Stimulated activated naive CD8-positive, alpha-beta T cell treated with anti-CD3 and anti-CD28 coated beads, Interleukin-15, Interleukin-2, amounts not matched to agents 100 U/mL and 50 U/mL, for 24 hours (primary cell): ENCODE measurements around the gene POLR1D.
A peak's percentile ranks its signal among the peaks of the same experiment; 100 is the strongest.
"Not testable (repeated sequence)": the region's sequence is repeated elsewhere in the genome, so short reads cannot be mapped to it uniquely, and the experiment has no call there.

Experiments
- ATAC-seq: fragments of 150-1000 bp; cut with Tn5 transposase; one replicate; pipeline ENCODE4 v1.10.0; 2021
- DNase-seq: peaks from one replicate; pipeline ENCODE4 v3.0.0; 2021

Gene POLR1D

GRCh38 chr13:27617881-27618321 lies 3.8 kb upstream of the POLR1D start:
- DNase-seq, result no peak
- ATAC-seq, result no peak

- no peak for ATAC-seq
Observed at GRCh38 chr13:27619093-27619727, 2.5 kb upstream of the POLR1D start.

DNA sequence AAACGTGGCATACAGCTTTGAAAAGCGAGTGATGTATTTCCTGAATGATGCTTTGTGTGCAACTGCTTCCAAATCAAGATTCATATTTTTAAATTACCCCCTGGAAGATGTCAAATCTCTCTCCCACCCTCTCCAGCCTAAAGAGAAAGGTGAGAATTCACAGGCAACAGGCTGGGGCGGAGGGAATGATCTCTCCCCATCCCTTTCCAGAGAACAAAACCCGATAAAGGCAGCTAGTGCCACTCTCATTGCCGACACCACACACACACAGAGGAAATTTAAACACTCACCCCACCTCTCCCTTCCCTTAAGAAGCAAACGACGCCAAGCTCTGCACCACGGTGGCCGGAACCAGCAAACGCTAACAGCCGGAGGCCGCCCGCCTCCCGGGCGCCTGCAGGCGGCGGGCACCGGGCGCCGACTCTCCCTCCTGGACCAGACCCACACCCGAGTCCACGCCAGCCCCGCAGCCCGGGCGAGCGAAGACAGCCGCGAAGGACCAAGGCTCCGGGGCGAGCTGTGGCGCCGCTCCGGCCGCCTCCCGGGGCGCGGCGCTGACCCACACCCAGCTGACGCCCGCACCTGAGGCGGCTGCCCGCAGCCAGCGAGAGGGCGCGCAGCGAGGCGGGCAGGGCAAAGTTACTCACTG lies 1.8 kb upstream of the POLR1D start:
- ATAC-seq (peak; percentile 22), DNase-seq (peak; percentile 49)

More at GRCh38 chr13:27619093-27619727, 2.5 kb upstream of the POLR1D start:
- DNase-seq, result no peak

- peak; percentile 97 for DNase-seq
- peak; percentile 97 for ATAC-seq
Observed at GRCh38 chr13:27620377-27621115, 1.1 kb upstream of the POLR1D start, which contains the start of gene LNX2. Gene LNX2, minus strand, starts transcription at chr13:27620529. Its CDS starts 38,826 bp downstream, at chr13:27581703.

- no peak for ATAC-seq
- no peak for DNase-seq
Observed at GRCh38 chr13:27621116-27621365, 651 bp upstream of the POLR1D start.

DNA sequence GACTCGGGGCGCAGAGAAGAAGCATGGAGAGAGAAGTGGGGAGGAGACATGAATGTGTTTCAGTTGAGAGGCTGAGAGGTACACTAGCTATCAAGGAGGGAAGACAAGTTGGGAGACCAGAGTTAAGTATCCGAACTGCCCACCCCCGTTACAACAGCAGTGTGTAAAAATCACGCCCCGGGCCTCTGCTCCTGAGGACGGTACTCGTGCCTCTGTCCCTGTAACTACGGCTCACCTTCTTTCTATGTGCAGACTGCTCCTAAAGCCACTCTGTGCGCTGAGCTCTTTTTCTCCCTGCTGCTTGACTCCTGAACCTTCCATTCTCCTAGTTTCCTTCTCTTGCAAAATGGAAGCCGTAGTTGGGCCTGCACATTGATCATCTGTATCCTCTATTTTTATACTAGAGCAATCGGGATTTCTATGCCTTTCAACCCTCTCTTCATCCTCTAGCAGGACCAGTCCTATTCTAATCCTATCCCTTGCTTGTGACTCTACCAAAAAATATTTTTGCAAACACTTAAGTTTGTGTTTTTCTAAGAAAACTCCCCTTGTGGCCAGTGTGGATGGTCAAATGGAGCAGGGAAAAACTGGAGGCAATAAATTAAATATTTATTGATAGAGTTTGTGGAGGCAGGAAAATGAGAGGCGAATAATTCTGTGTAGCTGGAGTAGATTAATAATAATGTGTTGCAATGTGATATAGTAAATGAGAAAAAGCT lies 569 bp downstream of the POLR1D start:
- ATAC-seq (no peak), DNase-seq (no peak)

DNA sequence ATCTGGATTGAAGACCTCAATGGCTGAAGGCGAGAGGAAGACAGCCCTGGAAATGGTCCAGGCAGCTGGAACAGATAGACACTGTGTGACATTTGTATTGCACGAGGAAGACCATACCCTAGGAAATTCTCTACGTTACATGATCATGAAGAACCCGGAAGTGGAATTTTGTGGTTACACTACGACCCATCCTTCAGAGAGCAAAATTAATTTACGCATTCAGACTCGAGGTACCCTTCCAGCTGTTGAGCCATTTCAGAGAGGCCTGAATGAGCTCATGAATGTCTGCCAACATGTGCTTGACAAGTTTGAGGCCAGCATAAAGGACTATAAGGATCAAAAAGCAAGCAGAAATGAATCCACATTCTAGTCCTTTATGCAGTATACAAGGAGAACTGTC lies 1.2 kb downstream of the POLR1D start:
- no peak for DNase-seq
- ATAC-seq, result no peak

GRCh38 chr13:27624071-27624470 lies 2.4 kb downstream of the POLR1D start:
- DNase-seq, result no peak
- ATAC-seq, result no peak

DNA sequence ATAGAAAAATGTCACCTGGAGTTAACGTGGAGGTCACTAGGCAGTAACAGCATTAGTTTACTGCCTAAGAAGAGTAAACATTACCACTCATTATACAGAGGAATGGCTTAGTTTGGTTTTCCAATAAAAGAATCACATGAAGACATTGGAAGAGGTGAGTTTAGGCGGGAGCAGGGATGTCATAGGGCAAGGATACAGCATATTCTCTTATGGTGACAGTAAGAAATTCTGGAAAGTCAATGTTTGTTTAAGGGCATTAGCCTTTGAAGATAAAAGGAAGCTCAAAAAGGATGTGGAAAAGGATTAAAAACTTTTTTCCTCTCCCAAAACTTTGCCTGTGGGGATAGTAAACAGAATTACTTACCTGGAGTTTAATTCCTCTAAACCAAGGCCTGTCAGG lies 4.1 kb downstream of the POLR1D start:
- ATAC-seq (no peak), DNase-seq (no peak)

- DNase-seq (no peak), ATAC-seq (no peak)
Observed at GRCh38 chr13:27627380-27627779, 5.7 kb downstream of the POLR1D start.

DNA sequence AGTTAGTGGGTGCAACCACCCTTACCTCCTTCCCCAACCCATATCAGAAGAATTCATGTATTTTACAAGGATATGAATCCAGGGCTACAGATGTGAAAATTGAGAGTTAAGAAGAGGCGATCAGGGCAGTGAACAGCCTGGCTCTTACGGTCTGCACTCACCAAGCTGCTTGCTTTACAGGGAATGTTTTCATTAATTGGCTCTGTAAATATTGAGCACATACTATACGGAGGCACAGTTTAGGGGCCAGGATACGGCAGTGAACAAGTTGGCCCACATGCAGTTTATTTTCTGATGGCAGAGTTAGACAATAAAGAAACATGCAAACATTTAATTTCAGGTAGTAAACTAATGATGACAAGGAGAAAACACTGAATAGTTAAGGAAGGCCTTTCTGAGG lies 6.4 kb downstream of the POLR1D start:
- ATAC-seq, result no peak
- no peak for DNase-seq

DNA sequence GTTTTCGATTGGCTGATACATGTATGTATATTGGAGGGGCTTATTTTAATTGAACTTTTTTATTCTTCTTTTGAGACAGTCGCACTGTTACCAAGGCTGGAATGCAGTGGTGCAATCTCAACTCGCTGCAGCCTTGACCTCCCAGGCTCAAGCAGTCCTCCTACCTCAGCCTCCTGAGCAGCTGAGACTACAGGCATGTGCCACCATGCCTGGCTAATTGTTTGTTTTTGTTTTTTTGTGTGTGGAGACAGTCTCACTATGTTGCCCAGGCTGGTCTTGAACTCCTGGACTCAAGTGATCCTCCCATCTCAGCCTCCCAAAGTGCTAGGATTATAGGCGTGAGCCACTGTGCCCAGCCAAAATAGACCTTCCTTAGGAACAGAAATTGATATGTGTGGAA lies 7.1 kb downstream of the POLR1D start:
- not testable (repeated sequence) for ATAC-seq, DNase-seq

DNA sequence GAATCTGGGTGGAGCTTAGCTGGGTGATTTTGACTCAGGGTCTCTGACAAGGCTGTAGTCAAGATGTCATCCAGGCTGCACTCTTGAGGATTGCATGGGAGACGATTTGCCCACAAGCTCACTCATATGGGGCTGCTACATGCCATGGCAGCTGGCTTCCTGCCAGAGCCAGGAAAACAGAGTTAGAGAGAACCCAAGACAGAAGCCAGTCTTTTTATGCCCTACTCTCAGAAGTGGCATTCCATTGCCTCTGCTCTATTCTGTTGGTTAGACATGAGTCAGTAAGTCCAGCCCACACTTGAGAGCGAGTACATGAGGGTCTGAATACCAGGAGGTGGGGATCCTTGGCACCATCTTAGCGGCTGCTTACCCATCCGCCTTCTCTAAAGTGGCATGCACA lies 9.5 kb downstream of the POLR1D start:
- DNase-seq (no peak), ATAC-seq (peak; percentile 40)

GRCh38 chr13:27631665-27632064 lies 10.0 kb downstream of the POLR1D start:
- ATAC-seq, result no peak
- no peak for DNase-seq

- DNase-seq, result no peak
- no peak for ATAC-seq
Observed at GRCh38 chr13:27632214-27632613, 10.5 kb downstream of the POLR1D start.

- DNase-seq (no peak), ATAC-seq (no peak)
Observed at GRCh38 chr13:27632648-27633047, 11.0 kb downstream of the POLR1D start.

GRCh38 chr13:27634231-27634630 lies 12.5 kb downstream of the POLR1D start:
- ATAC-seq (no peak), DNase-seq (no peak)

DNA sequence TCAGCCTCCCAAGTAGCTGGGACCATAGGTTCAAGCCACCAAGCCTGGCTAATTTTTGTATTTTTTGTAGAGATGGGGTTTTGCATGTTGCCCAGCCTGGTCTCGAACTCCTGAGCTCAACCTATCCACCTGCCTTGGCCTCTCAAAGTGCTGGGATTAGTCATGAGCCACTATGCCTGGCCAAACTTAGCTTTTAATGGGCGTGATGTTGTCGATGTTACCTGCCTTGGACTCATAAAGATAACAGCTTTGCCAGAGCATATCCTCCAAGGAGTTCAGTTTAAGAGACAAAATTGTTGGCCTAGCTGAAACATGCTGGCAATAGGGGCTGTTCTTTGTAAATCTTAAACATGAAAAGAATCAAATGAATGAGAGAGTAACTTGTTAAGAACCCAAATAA lies 13.1 kb downstream of the POLR1D start:
- no peak for DNase-seq
- no peak for ATAC-seq

DNA sequence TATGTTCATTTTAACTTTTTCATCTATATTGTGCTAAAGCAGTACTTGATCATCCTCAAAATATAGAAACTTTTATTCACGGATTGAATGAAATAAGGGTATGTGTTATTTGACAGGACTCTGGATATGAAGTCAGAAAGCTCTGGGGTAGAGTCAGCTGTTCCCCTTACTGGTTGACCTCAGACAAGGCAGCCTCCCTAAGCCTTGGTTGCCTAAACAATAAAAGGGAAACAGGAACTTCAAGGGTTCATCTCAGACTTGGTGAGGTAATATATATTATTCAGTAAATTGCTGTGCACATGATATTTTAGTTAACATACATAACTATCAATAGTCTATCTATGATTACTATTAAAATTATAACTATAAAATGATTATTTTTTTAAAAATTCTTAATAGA lies 13.6 kb downstream of the POLR1D start:
- DNase-seq (no peak), ATAC-seq (peak; percentile 46)

DNA sequence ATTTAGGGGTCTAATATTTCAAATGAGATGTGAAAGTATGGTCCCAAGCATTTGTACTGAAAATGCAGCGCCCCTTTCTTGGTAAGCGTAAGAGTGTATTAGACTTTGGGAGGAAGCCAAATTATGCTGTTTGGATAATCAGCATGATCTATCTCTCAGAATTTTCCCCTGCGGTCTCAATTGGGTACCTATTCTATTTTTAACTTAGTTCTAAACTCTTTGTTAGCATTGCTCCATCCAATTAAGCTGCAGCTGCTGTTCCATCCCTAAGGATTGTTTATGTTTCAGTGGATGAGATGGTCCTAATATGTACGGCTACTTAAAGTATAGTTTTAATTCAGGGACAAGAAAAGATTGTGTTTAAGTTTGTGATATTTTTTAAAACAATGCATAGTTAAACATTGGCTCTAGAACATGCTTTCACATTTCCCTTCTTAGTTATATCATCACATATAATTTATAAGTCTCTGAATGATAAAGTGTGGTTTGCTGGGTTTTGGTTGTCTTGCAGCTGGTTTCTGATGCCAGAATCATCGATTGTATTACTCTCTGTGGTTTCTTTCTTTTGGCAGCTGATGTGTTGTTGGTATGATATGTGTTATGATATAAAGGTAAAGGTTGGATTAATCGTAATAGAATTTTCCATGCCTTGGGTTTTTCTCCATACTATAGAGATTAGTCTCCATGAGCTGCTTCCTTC lies 15.0 kb downstream of the POLR1D start:
- DNase-seq (no peak), ATAC-seq (peak; percentile 55)

GRCh38 chr13:27637289-27637626 lies 15.6 kb downstream of the POLR1D start:
- no peak for DNase-seq
- no peak for ATAC-seq

DNA sequence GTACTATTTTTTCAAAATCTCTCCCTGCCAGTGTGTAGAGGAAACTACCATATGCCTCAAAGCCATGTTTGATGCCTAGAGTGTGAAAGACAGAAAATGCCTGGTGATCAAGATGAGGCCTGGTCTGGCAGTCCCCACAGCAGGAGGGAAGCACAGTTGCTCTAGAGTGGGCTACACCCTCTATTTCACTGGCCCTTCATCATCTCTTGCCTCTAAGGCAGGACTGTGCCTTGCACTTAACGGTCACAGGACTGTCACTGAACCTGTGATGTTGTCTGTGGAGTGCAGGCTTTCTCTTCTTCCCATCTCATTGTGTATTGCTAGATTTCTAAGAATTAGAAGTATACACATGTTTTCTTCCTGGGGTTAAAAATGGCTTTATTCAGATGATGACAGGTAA lies 16.3 kb downstream of the POLR1D start:
- DNase-seq (no peak), ATAC-seq (no peak)
